T-helper 1 cell treated with Interleukin-12 subunit alpha and Interleukin-12 subunit beta and Interleukin-4 antibody, amounts not matched to agents 30 μg/mL and 1 μg/mL, for 36 hours (primary cell): Measurements from ENCODE around the gene FOXJ1.

Source experiments
- H3K27ac Mint-ChIP-seq: one replicate; pipeline ENCODE4 v1.8.0; 2021; ENCODE audit warnings: mild to moderate bottlenecking, mixed read lengths
- H3K27me3 Mint-ChIP-seq: one replicate; pipeline ENCODE4 v1.8.0; 2021; ENCODE audit warnings: low read depth, mixed read lengths
- H3K36me3 Mint-ChIP-seq: one replicate; pipeline ENCODE4 v1.8.0; 2021; ENCODE audit warnings: low read depth, mixed read lengths
- H3K4me1 Mint-ChIP-seq: one replicate; pipeline ENCODE4 v1.8.0; 2021; ENCODE audit warnings: low read depth, mixed read lengths
- H3K4me3 Mint-ChIP-seq: one replicate; pipeline ENCODE4 v1.8.0; 2021; ENCODE audit warnings: mild to moderate bottlenecking, moderate library complexity, mixed read lengths
- H3K9me3 Mint-ChIP-seq: one replicate; pipeline ENCODE4 v1.8.0; 2021; ENCODE audit warnings: mixed read lengths

The FOXJ1 gene

DNA sequence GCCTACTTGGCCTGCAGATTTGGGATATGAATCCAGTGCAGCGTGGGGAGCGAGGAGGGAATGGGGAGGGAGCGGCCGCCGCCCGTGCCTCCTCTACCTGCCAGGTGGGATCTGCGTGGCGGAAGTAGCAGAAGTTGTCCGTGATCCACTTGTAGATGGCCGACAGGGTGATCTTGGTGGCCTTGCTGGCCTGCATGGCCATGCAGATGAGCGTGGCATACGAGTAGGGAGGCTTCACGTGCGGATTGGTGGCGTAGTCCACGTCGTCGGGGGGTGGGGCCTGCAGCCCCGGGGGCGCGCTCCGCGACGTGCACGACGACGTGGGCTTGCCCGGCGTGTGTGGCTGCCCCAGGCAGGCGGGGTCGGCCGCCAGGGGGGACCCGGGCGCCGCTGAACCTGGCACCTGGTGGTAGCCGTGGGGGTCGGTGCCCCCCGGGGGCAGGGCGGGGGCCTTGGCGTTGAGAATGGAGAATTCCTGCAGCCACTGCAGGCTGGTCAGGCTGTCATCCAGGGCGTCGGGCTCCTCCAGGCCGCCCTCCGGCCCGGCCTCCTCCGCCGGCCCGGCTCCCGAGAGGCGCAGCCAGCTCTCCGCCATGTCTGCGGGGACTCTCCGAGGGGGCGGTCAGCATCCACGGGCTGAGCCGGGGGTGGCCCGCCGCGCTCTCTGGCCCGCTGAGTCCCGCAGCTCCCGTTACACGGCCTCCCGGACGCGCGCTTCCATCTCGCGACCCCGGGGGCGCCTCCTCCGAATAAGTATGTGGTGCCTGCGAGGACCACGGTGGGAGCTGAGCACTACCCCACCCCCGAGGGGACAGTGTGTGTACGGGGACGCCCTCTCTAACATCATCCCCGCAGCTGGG lies 1.0 kb downstream of the FOXJ1 start:
- Mint-ChIP-seq H3K4me1 (peaks cover 33% of the 10 kb centered on the region), H3K27me3 (peaks cover 16% of the 10 kb centered on the region), H3K4me3 (peak overlapping the region; percentile 14), H3K9me3 (no peaks in the 10 kb centered on the region), H3K27ac (no peak overlapping the region), H3K36me3 (peaks cover 12% of the 10 kb centered on the region)

DNA sequence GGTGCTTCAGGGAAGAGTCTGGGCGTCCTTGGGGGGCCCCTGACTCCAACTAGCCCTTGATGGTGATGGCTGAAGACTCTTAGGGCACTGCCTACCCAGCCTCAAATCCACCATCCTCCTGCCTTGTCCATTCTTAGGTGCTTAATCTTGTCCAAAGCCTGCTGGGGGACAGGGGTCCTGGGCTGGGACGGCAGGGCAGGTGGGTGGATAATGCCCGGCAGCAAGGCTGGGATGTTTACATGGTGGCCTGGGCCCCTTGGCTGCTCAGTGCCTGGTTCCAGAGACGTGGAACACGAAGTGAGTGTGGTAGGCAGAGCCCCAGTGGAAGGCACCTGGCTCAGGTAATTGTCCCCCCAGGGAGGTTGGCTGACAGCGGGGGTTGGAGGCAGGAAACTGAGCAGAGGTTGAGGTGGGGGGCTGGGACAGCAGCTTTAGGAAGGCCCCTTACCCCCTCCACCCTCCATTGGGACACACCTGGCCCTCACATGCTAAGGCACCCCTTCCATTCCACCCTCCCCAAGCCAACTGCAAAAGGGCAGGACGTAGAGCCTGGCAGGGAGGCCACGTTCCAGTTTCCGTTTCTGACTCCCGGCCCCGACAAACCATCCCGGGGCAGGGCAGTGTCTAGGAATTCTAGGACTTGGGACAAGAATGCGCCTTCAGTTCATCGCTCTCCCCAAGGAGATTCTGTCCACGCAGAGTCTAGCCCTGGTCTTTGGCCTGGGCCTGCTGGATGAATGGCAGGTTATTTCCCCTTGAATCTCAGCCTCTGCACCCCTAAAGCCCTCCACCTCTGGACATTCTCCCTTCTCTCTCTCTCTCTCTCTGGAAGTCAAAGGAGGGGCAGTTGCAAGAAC lies 1.9 kb downstream of the FOXJ1 start:
- peaks cover 7% of the 10 kb centered on the region for H3K36me3 Mint-ChIP-seq
- H3K4me1 Mint-ChIP-seq, result peaks cover 27% of the 10 kb centered on the region
- H3K27me3 Mint-ChIP-seq, result peaks cover 16% of the 10 kb centered on the region
- H3K4me3 Mint-ChIP-seq, result no peak overlapping the region
- H3K27ac Mint-ChIP-seq, result no peak overlapping the region
- H3K9me3 Mint-ChIP-seq, result no peaks in the 10 kb centered on the region

- Mint-ChIP-seq H3K4me1 (peaks cover 24% of the 10 kb centered on the region), H3K27me3 (peaks cover 16% of the 10 kb centered on the region), H3K36me3 (peaks cover 6% of the 10 kb centered on the region), H3K4me3 (no peak overlapping the region), H3K27ac (no peak overlapping the region), H3K9me3 (no peaks in the 10 kb centered on the region)
Measured at GRCh38 chr17:76138234-76138895, 2.7 kb downstream of the FOXJ1 start.

- peaks cover 17% of the 10 kb centered on the region for H3K4me1 Mint-ChIP-seq
- peaks cover under 1% of the 10 kb centered on the region for H3K36me3 Mint-ChIP-seq
- no peaks in the 10 kb centered on the region for H3K9me3 Mint-ChIP-seq
- H3K27me3 Mint-ChIP-seq, result peaks cover 16% of the 10 kb centered on the region
- no peak overlapping the region for H3K4me3 Mint-ChIP-seq
- no peak overlapping the region for H3K27ac Mint-ChIP-seq
Measured at GRCh38 chr17:76137351-76138233, 3.5 kb downstream of the FOXJ1 start.

- no peak overlapping the region for H3K4me3 Mint-ChIP-seq
Measured at GRCh38 chr17:76137001-76137350, 4.1 kb downstream of the FOXJ1 start.

GRCh38 chr17:76136276-76137000 lies 4.6 kb downstream of the FOXJ1 start:
- Mint-ChIP-seq H3K4me1 (peaks cover 13% of the 10 kb centered on the region), H3K27me3 (peaks cover 16% of the 10 kb centered on the region), H3K27ac (peak overlapping the region; percentile 31), H3K9me3 (no peaks in the 10 kb centered on the region), H3K36me3 (no peaks in the 10 kb centered on the region), H3K4me3 (no peak overlapping the region)

More at GRCh38 chr17:76137001-76137350, 4.1 kb downstream of the FOXJ1 start:
- H3K4me1 Mint-ChIP-seq, result peaks cover 14% of the 10 kb centered on the region
- no peaks in the 10 kb centered on the region for H3K9me3 Mint-ChIP-seq
- H3K27ac Mint-ChIP-seq, result no peak overlapping the region
- H3K36me3 Mint-ChIP-seq, result no peaks in the 10 kb centered on the region
- peaks cover 16% of the 10 kb centered on the region for H3K27me3 Mint-ChIP-seq

DNA sequence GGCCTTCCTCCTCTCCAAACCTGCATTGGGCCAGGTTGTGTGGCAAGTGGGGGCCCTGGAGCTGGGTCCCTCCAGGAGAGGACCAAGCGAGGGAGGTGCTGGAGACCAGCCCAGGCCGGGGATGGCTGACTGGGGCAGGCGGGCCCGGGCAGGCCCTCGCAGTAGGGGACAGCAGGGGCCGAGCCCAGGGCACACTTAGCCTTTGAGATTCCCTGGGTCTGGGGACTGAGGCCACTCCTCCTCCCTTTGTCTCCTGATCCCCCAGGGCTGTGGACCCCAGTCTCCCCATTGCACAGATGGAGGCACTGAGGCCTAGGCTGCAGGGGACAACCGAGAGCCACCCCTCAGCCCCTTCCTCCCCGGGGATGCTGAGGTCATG lies 5.2 kb downstream of the FOXJ1 start:
- H3K4me3 Mint-ChIP-seq, result no peak overlapping the region
- no peak overlapping the region for H3K27ac Mint-ChIP-seq
- H3K36me3 Mint-ChIP-seq, result no peaks in the 10 kb centered on the region
- H3K9me3 Mint-ChIP-seq, result no peaks in the 10 kb centered on the region
- peaks cover 19% of the 10 kb centered on the region for H3K27me3 Mint-ChIP-seq
- H3K4me1 Mint-ChIP-seq, result peaks cover 11% of the 10 kb centered on the region

- Mint-ChIP-seq H3K4me1 (peaks cover 11% of the 10 kb centered on the region), H3K27me3 (peaks cover 14% of the 10 kb centered on the region), H3K27ac (no peak overlapping the region), H3K36me3 (no peaks in the 10 kb centered on the region), H3K4me3 (no peak overlapping the region), H3K9me3 (no peaks in the 10 kb centered on the region)
Measured at GRCh38 chr17:76134911-76135809, 5.9 kb downstream of the FOXJ1 start.

GRCh38 chr17:76132574-76133338 lies 8.3 kb downstream of the FOXJ1 start:
- no peak overlapping the region for H3K27ac Mint-ChIP-seq
- H3K4me3 Mint-ChIP-seq, result no peak overlapping the region
- H3K9me3 Mint-ChIP-seq, result no peaks in the 10 kb centered on the region
- peaks cover 8% of the 10 kb centered on the region for H3K4me1 Mint-ChIP-seq
- peaks cover 3% of the 10 kb centered on the region for H3K27me3 Mint-ChIP-seq
- no peaks in the 10 kb centered on the region for H3K36me3 Mint-ChIP-seq

- no peaks in the 10 kb centered on the region for H3K36me3 Mint-ChIP-seq
- peaks cover 3% of the 10 kb centered on the region for H3K27me3 Mint-ChIP-seq
- H3K4me1 Mint-ChIP-seq, result peaks cover 12% of the 10 kb centered on the region
Measured at GRCh38 chr17:76131692-76132573, 9.1 kb downstream of the FOXJ1 start.

GRCh38 chr17:76131051-76131691 lies 9.9 kb downstream of the FOXJ1 start:
- peaks cover 17% of the 10 kb centered on the region for H3K4me1 Mint-ChIP-seq
- no peak overlapping the region for H3K27ac Mint-ChIP-seq

More at GRCh38 chr17:76131692-76132573, 9.1 kb downstream of the FOXJ1 start:
- no peaks in the 10 kb centered on the region for H3K9me3 Mint-ChIP-seq
- H3K4me3 Mint-ChIP-seq, result no peak overlapping the region
- H3K27ac Mint-ChIP-seq, result no peak overlapping the region

More at GRCh38 chr17:76131051-76131691, 9.9 kb downstream of the FOXJ1 start:
- Mint-ChIP-seq H3K9me3 (no peaks in the 10 kb centered on the region), H3K36me3 (no peaks in the 10 kb centered on the region), H3K27me3 (peaks cover 3% of the 10 kb centered on the region), H3K4me3 (no peak overlapping the region)
